Adrenal gland (tissue), 5 donors: ENCODE data around the gene PPIL1.

ENCODE experiments used
- POLR2A ChIP-seq, 2 donors: fragments of 450-650 bp; IDR thresholded peaks; one replicate each; pipeline ENCODE4 v1.6.1; 2017; ENCODE audit warnings: antibody characterized with exemption in 2 of 2, mild to moderate bottlenecking in 2 of 2, moderate library complexity in 1 of 2
- TF ChIP-seq, protein P1 (sequence below), 6 experiments: fragments of 450-650 bp in 4 of 6; fragments of 200-600 bp in 2 of 6; sonication (generic) in 1 of 6; IDR thresholded peaks; 1 replicate in 5 of 6; 2 replicates in 1 of 6; pipeline versions ENCODE4 v1.5.1 to v1.8.0; 2016 to 2021; ENCODE audit warnings: antibody characterized with exemption in 6 of 6, mild to moderate bottlenecking in 2 of 6, moderate library complexity in 1 of 6
- donor health status: DM: no; HTN: no; CAD: no.

- TF ChIP-seq, protein P1, sequence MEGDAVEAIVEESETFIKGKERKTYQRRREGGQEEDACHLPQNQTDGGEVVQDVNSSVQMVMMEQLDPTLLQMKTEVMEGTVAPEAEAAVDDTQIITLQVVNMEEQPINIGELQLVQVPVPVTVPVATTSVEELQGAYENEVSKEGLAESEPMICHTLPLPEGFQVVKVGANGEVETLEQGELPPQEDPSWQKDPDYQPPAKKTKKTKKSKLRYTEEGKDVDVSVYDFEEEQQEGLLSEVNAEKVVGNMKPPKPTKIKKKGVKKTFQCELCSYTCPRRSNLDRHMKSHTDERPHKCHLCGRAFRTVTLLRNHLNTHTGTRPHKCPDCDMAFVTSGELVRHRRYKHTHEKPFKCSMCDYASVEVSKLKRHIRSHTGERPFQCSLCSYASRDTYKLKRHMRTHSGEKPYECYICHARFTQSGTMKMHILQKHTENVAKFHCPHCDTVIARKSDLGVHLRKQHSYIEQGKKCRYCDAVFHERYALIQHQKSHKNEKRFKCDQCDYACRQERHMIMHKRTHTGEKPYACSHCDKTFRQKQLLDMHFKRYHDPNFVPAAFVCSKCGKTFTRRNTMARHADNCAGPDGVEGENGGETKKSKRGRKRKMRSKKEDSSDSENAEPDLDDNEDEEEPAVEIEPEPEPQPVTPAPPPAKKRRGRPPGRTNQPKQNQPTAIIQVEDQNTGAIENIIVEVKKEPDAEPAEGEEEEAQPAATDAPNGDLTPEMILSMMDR (IDR thresholded peaks at IDR 0.05) = no peak
- TF ChIP-seq POLR2A (IDR thresholded peaks at IDR 0.05) = no peak
These were observed 51.0 kb downstream of the PPIL1 start for GRCh38 chr6:36823421-36824096.
